Measurements from ENCODE around the gene APC.

GRCh38 chr5:112846556-112846955 is 108.9 kb downstream of the APC start:
- TF ChIP-seq POLR2AphosphoS5 (IDR thresholded peaks at IDR 0.05; ENCODE audit: low read depth, low read length) (no peak), POLR2A (IDR thresholded peaks at IDR 0.05; ENCODE audit: low read depth, low read length) (no peak)
